ENCODE data around the gene SETD1A.

Gene SETD1A

DNA sequence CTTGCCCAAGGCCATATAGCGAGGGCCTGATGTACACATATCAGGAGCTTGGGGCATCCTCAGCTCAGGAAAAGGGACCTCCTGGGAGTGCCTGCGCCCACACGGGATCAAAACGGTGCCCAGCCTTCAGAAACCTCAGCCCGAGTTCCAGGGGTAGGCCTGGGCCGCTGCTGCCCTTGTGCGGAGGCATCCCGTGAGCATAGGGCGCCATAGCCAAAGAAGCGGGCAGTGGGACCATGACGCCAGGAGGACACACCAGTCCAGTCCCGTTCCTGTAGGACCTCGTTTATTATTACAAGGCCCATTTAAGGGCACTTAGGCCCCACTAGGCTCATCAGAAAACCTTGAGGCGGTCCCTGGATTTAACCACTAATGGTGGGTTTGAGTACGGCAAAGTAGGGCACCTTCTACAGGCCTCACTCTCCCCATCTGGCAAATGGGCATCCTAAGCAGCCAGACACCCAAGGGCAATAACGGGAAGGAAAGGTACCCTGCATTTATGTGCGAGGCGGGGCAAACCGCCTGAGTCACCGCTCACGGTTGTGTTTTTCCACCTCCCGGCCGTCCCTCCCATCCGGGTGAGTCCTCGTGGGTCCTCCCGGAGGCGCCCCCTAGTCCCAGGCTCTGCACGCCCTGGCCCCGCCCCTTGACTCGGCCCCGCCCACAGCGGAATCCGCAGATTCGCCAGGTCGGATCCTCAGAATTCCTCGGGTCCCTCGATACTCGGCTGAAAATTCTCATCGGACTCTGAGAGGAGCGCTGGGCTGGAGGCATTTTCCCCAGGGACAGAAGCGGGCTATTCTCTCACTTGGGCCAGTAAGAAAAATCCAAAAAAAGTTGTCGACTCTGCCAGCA, 726 bp upstream of the SETD1A start:
- DNase-seq = no peak

- no peak for DNase-seq
Observed at GRCh38 chr16:30958175-30959079, 873 bp downstream of the SETD1A start.

GRCh38 chr16:30961384-30961783, 3.8 kb downstream of the SETD1A start:
- no peak for DNase-seq

GRCh38 chr16:30963925-30964511, 6.5 kb downstream of the SETD1A start:
- no peak for DNase-seq

GRCh38 chr16:30964574-30965226, 7.1 kb downstream of the SETD1A start:
- DNase-seq = no peak

DNA sequence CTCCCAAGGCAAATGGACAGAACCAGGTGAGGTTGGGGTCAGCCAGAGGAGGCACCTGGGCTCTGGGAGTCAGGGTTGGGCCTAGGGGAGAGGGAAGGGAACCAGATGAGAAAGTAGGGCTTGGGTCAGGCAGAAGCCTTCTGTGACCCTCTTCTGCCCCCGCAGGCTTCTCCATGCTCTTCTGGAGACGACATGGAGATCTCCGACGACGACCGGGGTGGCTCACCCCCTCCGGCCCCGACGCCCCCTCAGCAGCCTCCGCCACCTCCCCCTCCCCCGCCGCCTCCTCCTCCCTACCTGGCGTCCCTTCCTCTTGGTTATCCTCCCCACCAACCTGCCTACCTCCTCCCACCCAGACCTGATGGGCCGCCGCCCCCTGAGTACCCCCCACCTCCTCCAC, 7.9 kb downstream of the SETD1A start:
- no peak for DNase-seq

GRCh38 chr16:30966033-30966619, 8.6 kb downstream of the SETD1A start:
- DNase-seq = no peak

- no peak for DNase-seq
Observed at GRCh38 chr16:30967795-30968194, 10.2 kb downstream of the SETD1A start.

- no peak for DNase-seq
Observed at GRCh38 chr16:30969246-30969842, 11.8 kb downstream of the SETD1A start.

DNA sequence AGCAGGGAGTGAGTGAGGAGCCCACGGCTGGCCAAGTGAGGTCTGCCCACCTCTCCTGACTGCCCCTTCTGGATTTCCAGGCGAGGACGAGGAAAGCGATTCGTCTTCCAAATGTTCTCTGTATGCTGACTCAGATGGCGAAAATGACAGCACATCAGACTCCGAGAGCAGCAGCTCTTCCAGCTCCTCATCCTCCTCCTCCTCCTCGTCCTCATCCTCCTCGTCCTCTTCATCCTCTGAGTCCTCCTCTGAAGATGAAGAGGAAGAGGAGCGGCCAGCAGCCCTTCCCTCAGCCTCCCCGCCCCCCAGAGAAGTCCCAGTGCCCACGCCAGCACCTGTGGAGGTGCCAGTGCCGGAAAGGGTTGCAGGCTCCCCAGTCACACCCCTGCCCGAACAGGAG, 13.7 kb downstream of the SETD1A start:
- no peak for DNase-seq

DNA sequence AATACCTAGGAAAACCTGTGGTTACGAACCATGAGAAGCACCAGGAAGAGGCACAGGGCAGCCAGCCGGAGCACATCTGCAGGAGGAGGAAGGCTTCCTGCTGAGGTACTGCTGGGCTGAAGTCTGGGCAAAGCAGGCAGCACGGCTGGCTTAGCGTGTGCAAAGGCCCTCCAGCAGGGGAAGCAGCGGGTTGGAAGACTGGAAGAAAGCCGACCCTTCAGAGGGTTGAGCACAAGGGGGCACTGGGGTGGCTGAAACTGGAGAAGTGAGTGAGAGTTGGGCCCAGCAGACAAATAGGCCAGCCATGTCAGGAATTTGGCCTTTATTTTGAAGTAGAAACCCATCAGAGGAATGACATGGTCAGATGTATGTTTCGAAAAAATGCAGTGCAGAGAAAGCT, 15.3 kb downstream of the SETD1A start:
- no peak for DNase-seq

DNA sequence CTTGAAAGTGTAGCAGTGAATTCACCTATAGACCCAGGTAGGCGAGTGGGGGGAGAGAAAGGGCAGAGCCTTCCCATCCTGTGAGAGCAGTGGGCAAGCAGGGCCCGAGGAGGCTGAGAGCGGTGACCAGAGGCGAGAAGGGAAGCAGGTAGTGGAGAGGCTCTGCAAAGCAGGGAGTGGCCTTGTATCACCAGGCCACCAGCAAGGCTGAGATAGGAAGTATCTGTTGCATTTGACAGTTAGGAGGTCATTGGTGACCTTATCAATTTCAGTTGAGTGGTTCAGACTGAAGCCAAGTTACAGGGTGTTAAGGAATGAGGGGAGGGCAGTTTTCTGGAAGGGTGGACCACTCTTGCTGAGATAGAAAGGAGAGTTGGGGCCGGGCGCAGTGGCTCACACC, 16.8 kb downstream of the SETD1A start:
- no peak for DNase-seq

DNA sequence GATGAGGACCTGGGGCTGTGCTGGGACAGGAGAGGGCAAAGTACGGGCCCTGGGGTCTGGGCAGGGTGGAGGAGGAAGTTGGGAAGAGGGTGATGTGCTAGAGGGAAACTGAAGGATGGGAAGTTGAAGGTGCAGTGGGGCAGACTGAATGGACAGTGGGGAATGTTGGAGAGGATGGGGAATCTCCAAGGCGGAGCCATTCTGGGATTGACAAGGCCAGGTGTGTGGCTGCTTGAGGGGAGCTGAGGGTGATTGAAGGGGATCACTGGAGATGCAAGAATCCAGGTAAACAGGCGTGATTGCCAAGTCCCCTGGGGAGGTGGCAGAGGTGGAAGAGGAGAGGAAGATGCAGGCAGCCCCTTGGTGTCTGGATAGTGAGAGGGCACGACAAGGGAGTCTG, 18.9 kb downstream of the SETD1A start:
- no peak for DNase-seq

GRCh38 chr16:30977502-30977901, 19.9 kb downstream of the SETD1A start:
- DNase-seq = no peak

- no peak for DNase-seq
Observed at GRCh38 chr16:30979170-30980022, 21.8 kb downstream of the SETD1A start.

DNA sequence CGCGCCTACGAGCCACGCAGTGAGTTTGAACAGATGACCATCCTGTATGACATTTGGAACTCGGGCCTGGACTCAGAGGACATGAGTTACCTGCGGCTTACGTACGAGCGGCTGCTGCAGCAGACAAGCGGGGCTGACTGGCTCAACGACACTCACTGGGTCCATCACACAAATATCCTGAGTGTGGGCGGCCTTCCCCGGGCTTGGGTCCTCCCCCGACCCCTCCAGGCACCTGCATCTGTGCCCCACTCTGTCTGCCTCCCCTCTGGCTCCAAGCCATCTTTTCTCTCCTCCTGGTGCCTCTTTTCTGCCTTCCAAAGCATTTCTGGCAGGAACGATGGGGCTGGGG, 22.4 kb downstream of the SETD1A start:
- DNase-seq = no peak

- DNase-seq = no peak
Observed at GRCh38 chr16:30980434-30980833, 22.9 kb downstream of the SETD1A start.

GRCh38 chr16:30980959-30981358, 23.4 kb downstream of the SETD1A start:
- DNase-seq = no peak

GRCh38 chr16:30982548-30983288, 25.2 kb downstream of the SETD1A start:
- DNase-seq = no peak

DNA sequence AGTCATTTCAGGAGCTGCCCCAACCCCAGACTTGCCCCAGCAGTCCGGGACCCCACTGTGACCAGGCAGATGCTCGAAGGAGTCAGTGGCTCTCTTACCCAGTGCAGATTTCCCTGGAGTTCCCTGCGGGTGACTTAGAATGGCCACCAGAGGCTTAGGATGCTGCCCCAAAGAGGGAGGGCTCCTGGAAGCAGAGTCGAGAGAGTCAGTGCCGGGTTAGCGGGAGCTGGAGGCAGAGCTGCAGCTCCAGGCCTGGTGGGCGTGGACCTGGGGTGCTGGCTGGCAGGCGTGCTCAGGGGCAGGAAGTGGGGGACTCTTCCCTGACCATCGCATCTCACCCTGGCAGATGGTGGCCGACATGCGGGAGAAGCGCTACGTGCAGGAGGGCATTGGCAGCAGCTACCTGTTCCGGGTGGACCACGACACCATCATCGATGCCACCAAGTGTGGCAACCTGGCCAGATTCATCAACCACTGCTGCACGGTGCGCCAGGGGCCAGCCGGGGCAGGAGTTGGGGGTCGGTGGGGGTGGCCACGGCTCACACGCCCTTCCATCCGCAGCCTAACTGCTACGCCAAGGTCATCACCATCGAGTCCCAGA, 25.8 kb downstream of the SETD1A start:
- no peak for DNase-seq
